ENCODE data around the gene ABTB2. TPM values are rescaled to one million over a fixed set of nuclear protein-coding genes. Genes with fewer than 3 reads are reported as not detected.
A peak's percentile ranks its signal among the peaks of the same experiment; 100 is the strongest.

Gene ABTB2
- total and polyA plus RNA-seq, 2 of the 8 experiments (the other 6 are each of a cell fraction or from before 2014, with no cell fraction given), result 7.7 to 10.2 TPM

DNA sequence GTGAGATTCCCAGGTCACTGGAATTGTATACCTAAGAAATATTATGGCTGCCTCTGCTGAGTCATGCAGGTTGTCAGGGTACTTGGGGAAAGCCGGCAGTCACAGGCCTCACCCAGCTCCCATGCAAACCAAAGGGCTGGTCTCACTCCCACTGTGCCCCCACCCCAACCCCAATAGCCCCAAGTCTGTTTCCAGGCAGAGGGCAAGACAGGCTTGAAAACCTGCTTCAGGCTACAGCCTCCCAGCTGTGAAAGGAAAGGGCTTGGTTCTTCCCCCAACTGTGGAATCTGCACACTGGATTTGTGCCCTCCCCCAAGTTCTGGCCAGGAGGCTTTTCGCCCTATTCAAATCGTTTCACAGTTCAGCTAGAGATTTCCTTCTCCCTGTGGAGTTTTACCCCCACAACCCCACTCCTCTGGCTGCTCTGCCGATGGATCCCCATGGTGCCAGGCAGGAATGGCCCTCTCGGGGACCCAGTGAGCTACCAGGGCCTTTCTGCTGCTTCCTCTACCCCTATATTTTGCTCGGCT is 37.0 kb upstream of the ABTB2 start:
- Histone ChIP-seq H3K4me2 (ENCODE audit: insufficient read depth in 1 of 2, low read depth in 2 of 2, low read length in 2 of 2) (no peak overlapping the region), H4K8ac (ENCODE audit: extremely low read depth, insufficient read depth, low read length) (no peak overlapping the region), H3K18ac (ENCODE audit: extremely low read depth, low read length) (no peak overlapping the region), H3K4me3 (ENCODE audit: extremely low read depth in 1 of 4, insufficient read depth in 2 of 4, low read depth in 3 of 4, low read length in 4 of 4) (no peak overlapping the region), H3K56ac (replicated peaks; ENCODE audit: insufficient read length, low read depth, low read length) (no peak overlapping the region), H3K27me3 (replicated peaks in 1 of 4; ENCODE audit: control insufficient read depth in 3 of 4, extremely low read depth in 1 of 4, insufficient read depth in 3 of 4, low read length in 3 of 4) (no peaks in the 10 kb centered on the region), H3K14ac (ENCODE audit: insufficient read length) (no peak overlapping the region), H2AK5ac (ENCODE audit: low read depth, low read length) (no peak overlapping the region), H4K20me1 (replicated peaks in 1 of 2; ENCODE audit: control insufficient read depth in 1 of 2, insufficient read depth in 2 of 2, low read length in 2 of 2) (no peaks in the 10 kb centered on the region), H2BK12ac (ENCODE audit: low read depth, low read length) (no peak overlapping the region), H2BK120ac (replicated peaks; ENCODE audit: low read depth, low read length) (no peak overlapping the region), H2BK20ac (ENCODE audit: low read length) (no peak overlapping the region), H3K9ac (replicated peaks in 1 of 4; ENCODE audit: extremely low read depth in 1 of 4, low read depth in 3 of 4, low read length in 3 of 4) (no peak overlapping the region), H2BK5ac (ENCODE audit: low read depth, low read length) (no peak overlapping the region), H4K5ac (ENCODE audit: insufficient read length, low read depth, low read length) (no peak overlapping the region), H3K23ac (ENCODE audit: insufficient read length) (no peak overlapping the region), H3K23me2 (ENCODE audit: low read depth, low read length) (no peaks in the 10 kb centered on the region), H3K4ac (replicated peaks; ENCODE audit: insufficient read length, low read depth, low read length) (no peak overlapping the region), H4K91ac (replicated peaks; ENCODE audit: insufficient read length, low read length) (no peak overlapping the region), H2AFZ (ENCODE audit: low read length) (0 out of 2 replicates have a peak overlapping the region, but pooled peaks have one; percentile 70), H3K79me1 (ENCODE audit: low read depth, low read length) (no peaks in the 10 kb centered on the region), H2BK15ac (ENCODE audit: low read length) (no peak overlapping the region), H3K79me2 (ENCODE audit: control insufficient read depth in 1 of 2, insufficient read depth in 2 of 2, low read length in 2 of 2) (no peaks in the 10 kb centered on the region), H3K4me1 (replicated peaks in 1 of 4; ENCODE audit: control insufficient read depth in 3 of 4, insufficient read depth in 4 of 4, low read length in 3 of 4) (peaks cover 0 to 2% (median 0%) of the 10 kb centered on the region in 4 experiments; a peak in 1 of 7 replicates), H3K27ac (ENCODE audit: low read depth, low read length) (no peak overlapping the region), H3K9me3 (ENCODE audit: insufficient read depth in 2 of 2, low read depth in 1 of 2, low read length in 1 of 2) (peaks cover 0 to under 1% of the 10 kb centered on the region in 2 experiments; a peak in 1 of 4 replicates), H3K36me3 (ENCODE audit: control insufficient read depth in 2 of 4, insufficient read depth in 4 of 4, low read length in 3 of 4) (no peaks in the 10 kb centered on the region)
- CTCF ChIA-PET (ENCODE audit: partially characterized antibody), result interaction anchor here (0.9 to 3.4 kb wide), 3 partner anchors 10 to 98 kb away, joined by 4 to 11 read pairs (median 4); no protein-coding TSS in a partner anchor
- no peak for DNase-seq (ENCODE audit: low read depth in 1 of 2, low spot score in 2 of 2)
- WGBS, 2 experiments (ENCODE audit: extremely low coverage in 1 of 2, insufficient coverage in 1 of 2, insufficient read length in 1 of 2, insufficient replicate concordance in 2 of 2, low coverage in 1 of 2, low lambda C conversion rate in 2 of 2, missing lambda C conversion rate in 1 of 2), result 96% methylated on average over 5 of the region's 6 CpGs; no CpG with 5 or more reads in 1 of the 2 experiments
- POLR2A ChIA-PET (ENCODE audit: partially characterized antibody), result no interaction called here
- no peak for FAIRE-seq
- no peak for TF ChIP-seq CREB1 (IDR thresholded peaks at IDR 0.05)
- TF ChIP-seq BCL11A (IDR thresholded peaks at IDR 0.05; ENCODE audit: low read depth in 2 of 2, low read length in 2 of 2), result no peak
- no peak for TF ChIP-seq RFX5 (IDR thresholded peaks at IDR 0.05; ENCODE audit: borderline replicate concordance, low read depth, low read length)
- TF ChIP-seq BACH1 (IDR thresholded peaks at IDR 0.05; ENCODE audit: low read length), result no peak
- TF ChIP-seq KDM5A (IDR thresholded peaks at IDR 0.05; ENCODE audit: low read length), result no peak
- no peak for TF ChIP-seq MAFK (IDR thresholded peaks at IDR 0.05; ENCODE audit: low read depth, low read length)
- TF ChIP-seq KDM4A (IDR thresholded peaks at IDR 0.05; ENCODE audit: low read depth, low read length, severe bottlenecking), result no peak
- no peak for TF ChIP-seq CTBP2 (IDR thresholded peaks at IDR 0.05; ENCODE audit: borderline replicate concordance, insufficient read depth, insufficient read length, low read length)
- no peak for TF ChIP-seq YY1 (IDR thresholded peaks at IDR 0.05; ENCODE audit: low read depth, low read length)
- no peak for TF ChIP-seq E2F6 (IDR thresholded peaks at IDR 0.05)
- TF ChIP-seq RXRA (IDR thresholded peaks at IDR 0.05; ENCODE audit: insufficient read depth, low read depth, low read length), result no peak
- no peak for TF ChIP-seq CBX5 (IDR thresholded peaks at IDR 0.05; ENCODE audit: low read depth, low read length)
- TF ChIP-seq JUND (IDR thresholded peaks at IDR 0.05; ENCODE audit: low read length), result no peak
- TF ChIP-seq SIN3A (conservative IDR thresholded peaks at IDR 0.05 in 1 of 2, IDR thresholded peaks at IDR 0.05 in 1 of 2; ENCODE audit: low read depth in 1 of 2, low read length in 2 of 2), result no peak
